ENCODE results near the gene GRID2IP. TPM values are rescaled to one million over a fixed set of nuclear protein-coding genes. Genes with fewer than 3 reads are reported as not detected.

GRID2IP gene
- total RNA-seq, 2 experiments from 2014 or later, result 0.18 to 0.23 TPM

DNA sequence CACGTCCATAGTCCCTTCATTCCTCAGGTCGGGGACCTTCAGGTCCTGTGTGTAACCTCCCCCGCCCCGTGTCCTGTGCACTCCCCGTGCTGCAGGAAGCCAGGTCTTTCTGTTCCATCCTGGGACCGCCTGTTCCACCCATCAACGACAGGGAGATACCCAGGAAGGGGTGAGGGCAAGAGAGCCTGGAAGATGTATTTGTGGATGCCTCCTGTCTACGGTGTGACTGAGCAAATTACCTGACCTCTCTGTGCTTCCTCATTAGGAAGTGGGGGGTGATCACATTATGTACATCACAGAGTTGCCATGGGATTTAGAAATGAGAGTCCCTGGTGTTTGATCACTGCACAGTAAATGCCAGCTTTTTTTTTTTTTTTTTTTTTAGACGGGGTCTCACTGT is 46.3 kb downstream of the GRID2IP start:
- H3K36me3 Mint-ChIP-seq (ENCODE audit: low read depth), result no peaks in the 10 kb centered on the region
- peaks cover 3% of the 10 kb centered on the region for H3K4me1 Mint-ChIP-seq (ENCODE audit: low read depth)

GRCh38 chr7:6502886-6503285 is 48.4 kb downstream of the GRID2IP start:
- ChIA-PET POLR2A (no interaction called here), CTCF (no interaction called here)
- DNase-seq (no peak), ATAC-seq (no peak)
- no peak for TF ChIP-seq CTCF (IDR thresholded peaks at IDR 0.05)
- H3K4me3 Mint-ChIP-seq, result no peak overlapping the region
- no peaks in the 10 kb centered on the region for H3K27me3 Mint-ChIP-seq
- H3K9me3 Mint-ChIP-seq, result no peaks in the 10 kb centered on the region
- intact Hi-C loops (cut with micrococcal nuclease), result no loop called here
- H3K4me1 Mint-ChIP-seq (ENCODE audit: low read depth), result peaks cover 3% of the 10 kb centered on the region
- H3K27ac Mint-ChIP-seq, result no peak overlapping the region
- no peaks in the 10 kb centered on the region for H3K36me3 Mint-ChIP-seq (ENCODE audit: low read depth)

More for the DNA sequence above, 46.3 kb downstream of the GRID2IP start:
- peak overlapping the region; percentile 84 for H3K4me3 Mint-ChIP-seq
- ATAC-seq (no peak), DNase-seq (no peak)
- ChIA-PET POLR2A (interaction anchor here (0.7 kb wide), 1 partner anchor 11 kb away, joined by 6 read pairs; no protein-coding TSS in a partner anchor), CTCF (interaction anchor here (1.5 kb wide), 1 partner anchor 11 kb away, joined by 8 read pairs; no protein-coding TSS in a partner anchor)
- H3K9me3 Mint-ChIP-seq, result no peaks in the 10 kb centered on the region
- no peaks in the 10 kb centered on the region for H3K27me3 Mint-ChIP-seq
- intact Hi-C loops (cut with micrococcal nuclease), result no loop called here
- H3K27ac Mint-ChIP-seq, result no peak overlapping the region
- no peak for TF ChIP-seq CTCF (IDR thresholded peaks at IDR 0.05)

DNA sequence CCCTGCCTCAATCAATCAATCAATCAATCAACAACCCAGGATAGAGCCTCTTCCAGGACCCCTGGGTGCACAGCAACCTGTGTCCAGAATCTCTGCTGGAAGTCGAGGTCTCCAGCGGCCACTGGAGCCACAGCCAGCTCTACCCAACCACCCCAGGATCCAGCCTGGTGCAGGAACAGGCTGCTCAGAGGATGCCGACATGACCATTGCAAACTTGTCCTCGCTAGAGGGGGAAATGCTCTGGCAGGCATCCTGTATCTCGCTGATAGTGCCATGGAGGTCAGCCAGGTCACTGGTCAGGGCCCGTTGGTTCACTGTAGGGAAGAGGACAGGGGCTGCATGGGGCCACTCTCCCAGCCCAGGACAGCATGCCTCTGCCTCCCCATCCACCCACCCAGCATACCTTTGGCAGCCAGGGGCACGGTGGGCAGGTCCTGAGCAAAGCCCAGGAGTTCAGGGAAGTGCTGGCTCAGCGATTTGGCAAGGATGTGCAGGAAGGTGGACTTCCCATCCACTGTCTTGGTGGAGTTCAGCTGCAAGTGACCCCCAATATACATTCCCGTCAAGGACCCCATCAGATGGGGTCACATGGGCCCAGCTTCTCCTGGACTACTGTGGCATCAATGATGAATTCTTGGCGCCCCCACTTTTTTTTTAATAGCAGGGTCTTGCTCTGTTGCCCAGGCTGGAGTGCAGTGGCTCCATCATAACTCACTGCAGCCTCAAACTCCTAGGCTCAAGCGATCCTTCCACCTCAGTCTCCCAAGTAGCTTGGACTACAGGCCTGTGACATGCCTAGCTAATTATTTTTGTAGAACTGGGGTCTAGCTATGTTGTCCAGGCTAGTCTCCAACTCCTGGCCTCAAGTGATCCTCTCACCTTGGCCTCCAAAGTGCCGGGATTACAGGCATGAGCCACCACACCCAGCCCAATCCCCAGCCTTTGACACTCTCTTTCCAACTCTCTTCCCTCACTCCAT is 49.4 kb downstream of the GRID2IP start:
- H3K4me1 Mint-ChIP-seq (ENCODE audit: low read depth), result peaks cover 3% of the 10 kb centered on the region
- ChIA-PET CTCF (interaction anchor here (2.0 kb wide), 1 partner anchor 14 kb away, joined by 10 read pairs; no protein-coding TSS in a partner anchor), POLR2A (no interaction called here)
- ATAC-seq (no peak), DNase-seq (no peak)
- no peaks in the 10 kb centered on the region for H3K36me3 Mint-ChIP-seq (ENCODE audit: low read depth)
- TF ChIP-seq CTCF (IDR thresholded peaks at IDR 0.05), result no peak
- no peaks in the 10 kb centered on the region for H3K9me3 Mint-ChIP-seq
- H3K27me3 Mint-ChIP-seq, result no peaks in the 10 kb centered on the region
- no peak overlapping the region for H3K4me3 Mint-ChIP-seq
- intact Hi-C loops (cut with micrococcal nuclease), result no loop called here
- H3K27ac Mint-ChIP-seq, result no peak overlapping the region

DNA sequence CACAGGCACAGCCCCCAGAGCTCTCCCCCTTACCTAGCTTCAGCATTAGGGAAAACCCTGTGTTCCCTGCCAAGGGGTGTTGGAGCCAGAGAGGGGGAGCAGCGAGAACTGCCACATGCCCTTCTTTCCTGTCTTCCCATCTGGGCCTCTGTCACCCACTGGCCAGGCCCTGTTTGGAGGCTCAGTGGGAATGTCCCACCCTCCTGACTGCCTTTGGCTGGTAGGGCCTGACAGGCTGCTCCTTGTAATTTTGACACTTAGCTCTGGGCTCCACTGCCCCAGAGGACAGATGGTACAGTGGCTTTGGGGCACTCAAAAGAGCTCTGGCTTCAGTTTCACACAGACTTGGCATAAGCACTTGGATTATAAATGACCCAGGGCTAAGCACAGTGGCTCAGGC is 50.6 kb downstream of the GRID2IP start:
- peaks cover 3% of the 10 kb centered on the region for H3K4me1 Mint-ChIP-seq (ENCODE audit: low read depth)
- no peak for TF ChIP-seq CTCF (IDR thresholded peaks at IDR 0.05)
- ChIA-PET CTCF (interaction anchor here (1.0 to 2.0 kb wide), 2 partner anchors 9 to 15 kb away, joined by 3 to 10 read pairs; no protein-coding TSS in a partner anchor), POLR2A (interaction anchor here (1.0 kb wide), 1 partner anchor 12 kb away, joined by 3 read pairs; no protein-coding TSS in a partner anchor)
- H3K36me3 Mint-ChIP-seq (ENCODE audit: low read depth), result no peaks in the 10 kb centered on the region
- no peak for ATAC-seq
- H3K27me3 Mint-ChIP-seq, result no peaks in the 10 kb centered on the region
- no peaks in the 10 kb centered on the region for H3K9me3 Mint-ChIP-seq
- no peak for DNase-seq
- no peak overlapping the region for H3K4me3 Mint-ChIP-seq
- intact Hi-C loops (cut with micrococcal nuclease), result no loop called here
- H3K27ac Mint-ChIP-seq, result no peak overlapping the region

DNA sequence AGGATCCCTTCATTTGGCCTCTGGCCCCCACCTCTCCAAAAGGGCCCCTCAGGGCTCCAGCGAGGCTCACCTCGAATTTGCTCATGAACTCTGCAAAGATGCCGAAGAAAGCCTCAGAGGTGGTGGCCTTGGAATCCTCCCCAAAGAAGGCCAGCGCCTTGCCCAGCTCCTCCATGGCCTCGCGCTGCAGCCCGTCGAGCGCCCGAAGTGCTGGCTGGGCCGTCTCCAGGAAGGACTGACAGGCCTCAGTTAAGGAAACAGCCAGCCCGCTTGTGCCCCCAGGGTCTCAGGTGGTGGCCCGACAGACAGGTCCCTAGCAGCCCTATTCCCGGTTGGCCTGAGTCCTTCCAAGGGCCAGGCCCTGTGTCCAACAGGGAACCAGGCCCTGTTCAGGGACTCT is 53.3 kb downstream of the GRID2IP start:
- no peak for TF ChIP-seq CTCF (IDR thresholded peaks at IDR 0.05)
- ChIA-PET POLR2A (no interaction called here), CTCF (no interaction called here)
- Mint-ChIP-seq H3K27me3 (no peaks in the 10 kb centered on the region), H3K4me3 (no peak overlapping the region), H3K4me1 (ENCODE audit: low read depth) (no peaks in the 10 kb centered on the region), H3K9me3 (no peaks in the 10 kb centered on the region), H3K36me3 (ENCODE audit: low read depth) (no peaks in the 10 kb centered on the region), H3K27ac (no peak overlapping the region)
- DNase-seq (no peak), ATAC-seq (no peak)
- intact Hi-C loops (cut with micrococcal nuclease), result no loop called here
